Measurements from ENCODE around the gene PCGF5. TPM values are rescaled to one million over a fixed set of nuclear protein-coding genes. Genes with fewer than 3 reads are reported as not detected.

PCGF5 gene
- total and polyA plus RNA-seq, 10 of the 15 experiments (the other 5 are each of a cell fraction or from before 2014, with no cell fraction given), result 33.2 to 79.7 (median 50.7) TPM

GRCh38 chr10:91206837-91207474, 13.5 kb upstream of the PCGF5 start:
- Histone ChIP-seq H4K20me1 (ENCODE audit: control insufficient read depth, insufficient read depth) (no peaks in the 10 kb centered on the region), H3K4me3 (no peak overlapping the region), H3K9me3 (replicated peaks; ENCODE audit: control insufficient read depth, insufficient read depth, low read length) (no peaks in the 10 kb centered on the region), H3K36me3 (ENCODE audit: control insufficient read depth in 2 of 2, insufficient read depth in 2 of 2, low read length in 1 of 2) (no peaks in the 10 kb centered on the region), H2AFZ (ENCODE audit: control insufficient read depth, low read depth, low read length) (no peak overlapping the region), H3K9ac (ENCODE audit: control insufficient read depth, insufficient read depth, low read length) (no peak overlapping the region), H3K27ac (ENCODE audit: control insufficient read depth, insufficient read depth) (peak overlapping the region; percentile 59), H3K4me1 (ENCODE audit: control insufficient read depth, insufficient read depth, low read length) (peaks cover 61% of the 10 kb centered on the region), H3K4me2 (ENCODE audit: control insufficient read depth, insufficient read depth) (peak overlapping the region; percentile 80), H3K79me2 (ENCODE audit: control insufficient read depth, insufficient read depth, low read length) (peaks cover 56% of the 10 kb centered on the region), H3K27me3 (replicated peaks in 1 of 2; ENCODE audit: control insufficient read depth in 2 of 2, insufficient read depth in 2 of 2, low read length in 1 of 2) (no peaks in the 10 kb centered on the region)
- ChIA-PET POLR2A (interaction anchor here (0.7 kb wide), 1 partner anchor 201 kb away, joined by 3 read pairs; no protein-coding TSS in a partner anchor), SMC1A (ENCODE audit: uncharacterized antibody, unreplicated experiment) (interaction anchor here (1.3 to 1.4 kb wide), 2 partner anchors 10 to 16 kb away, joined by 3 read pairs; no protein-coding TSS in a partner anchor), RAD21 (ENCODE audit: unreplicated experiment) (interaction anchor here (1.1 to 1.6 kb wide), 2 partner anchors 44 to 200 kb away, joined by 4 to 6 read pairs; no protein-coding TSS in a partner anchor), CTCF (interaction anchor here (0.9 to 1.5 kb wide), 3 partner anchors 16 to 40 kb away, joined by 3 read pairs; no protein-coding TSS in a partner anchor)
- WGBS (ENCODE audit: insufficient coverage, insufficient replicate concordance, low lambda C conversion rate, missing lambda C conversion rate), result 20% methylated on average over 3 of the region's 3 CpGs
- intact Hi-C loops (cut with micrococcal nuclease; ENCODE audit: unreplicated experiment), result no loop called here
- TF ChIP-seq JUNB (IDR thresholded peaks at IDR 0.05), result peak; percentile 42
- TF ChIP-seq MAX (IDR thresholded peaks at IDR 0.05; ENCODE audit: low read depth, low read length), result no peak
- TF ChIP-seq ZNF274 (IDR thresholded peaks at IDR 0.05; ENCODE audit: insufficient read depth, insufficient read length), result no peak
- no peak for TF ChIP-seq CEBPZ (IDR thresholded peaks at IDR 0.05; ENCODE audit: low read depth, low read length)
- TF ChIP-seq TCF7 (IDR thresholded peaks at IDR 0.05; ENCODE audit: borderline replicate concordance), result peak; percentile 36; the same call in 1 of the 2 replicates
- ATAC-seq (no peak; the same call in 2 of the 3 replicates), DNase-seq (ENCODE audit: low read depth, low spot score) (no peak), FAIRE-seq (no peak)
- in situ Hi-C loops (cut with MboI), result no loop called here
- no TSS peak for BruUV-seq (replicated peaks)

Measured in GM12878 (cell line).